ENCODE data around the gene INPP1.

The INPP1 gene

DNA sequence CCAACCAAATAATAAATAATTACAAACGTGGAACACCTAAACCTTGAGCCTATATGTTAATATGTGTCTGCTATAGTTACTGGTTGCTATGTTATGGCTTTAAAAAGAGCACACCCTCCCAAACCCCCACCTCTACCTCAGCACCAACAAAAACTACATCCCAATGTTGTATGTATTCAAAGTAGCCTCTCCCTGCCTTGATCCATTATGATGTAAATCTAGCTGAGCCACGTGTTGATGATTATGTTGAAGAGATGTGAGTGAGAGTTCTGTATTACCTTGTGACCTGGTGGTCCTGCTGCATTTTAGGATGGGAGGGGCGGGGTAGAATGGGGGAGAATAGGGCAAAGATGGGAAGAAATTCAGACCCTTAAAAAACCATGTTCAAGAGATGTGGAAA is 69.6 kb downstream of the INPP1 start:
- no peak overlapping the region for H3K9ac ChIP-seq (ENCODE audit: low read length)
- peaks cover 22% of the 10 kb centered on the region for H3K27me3 ChIP-seq (ENCODE audit: control insufficient read depth, insufficient read depth, low read length)
- H3K4me1 ChIP-seq (ENCODE audit: control insufficient read depth, low read depth, low read length), result peaks cover 18% of the 10 kb centered on the region
- H3K27ac ChIP-seq (ENCODE audit: low read length), result peak overlapping the region; percentile 31
- no peaks in the 10 kb centered on the region for H3K9me3 ChIP-seq (ENCODE audit: control insufficient read depth, low read depth, low read length)
- H3K36me3 ChIP-seq (ENCODE audit: control insufficient read depth, low read depth, low read length), result no peaks in the 10 kb centered on the region
- no peak overlapping the region for H3K4me3 ChIP-seq (ENCODE audit: low read length)

DNA sequence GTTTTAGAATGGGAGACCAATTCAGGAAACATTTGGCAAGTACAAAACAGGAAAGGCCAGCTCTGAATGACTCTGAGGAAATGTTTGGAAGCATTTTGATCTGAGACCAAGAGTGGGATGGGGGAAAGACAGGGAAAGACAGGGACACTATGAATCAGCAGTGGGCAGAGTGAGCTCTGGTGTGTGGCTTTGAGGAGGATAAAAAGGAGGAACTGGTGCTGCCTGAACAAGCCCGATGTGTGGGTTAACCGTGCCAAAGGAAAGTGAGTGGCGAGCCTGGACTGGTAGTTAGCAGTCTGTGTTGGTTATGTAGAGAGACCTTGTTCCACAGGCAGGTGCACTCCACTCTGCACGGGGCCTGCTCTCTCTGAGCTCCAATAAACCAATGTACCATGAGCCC is 70.0 kb downstream of the INPP1 start:
- no peaks in the 10 kb centered on the region for H3K9me3 ChIP-seq (ENCODE audit: control insufficient read depth, low read depth, low read length)
- H3K9ac ChIP-seq (ENCODE audit: low read length), result no peak overlapping the region
- no peaks in the 10 kb centered on the region for H3K36me3 ChIP-seq (ENCODE audit: control insufficient read depth, low read depth, low read length)
- peaks cover 18% of the 10 kb centered on the region for H3K4me1 ChIP-seq (ENCODE audit: control insufficient read depth, low read depth, low read length)
- H3K4me3 ChIP-seq (ENCODE audit: low read length), result no peak overlapping the region
- no peak overlapping the region for H3K27ac ChIP-seq (ENCODE audit: low read length)
- H3K27me3 ChIP-seq (ENCODE audit: control insufficient read depth, insufficient read depth, low read length), result peaks cover 22% of the 10 kb centered on the region

DNA sequence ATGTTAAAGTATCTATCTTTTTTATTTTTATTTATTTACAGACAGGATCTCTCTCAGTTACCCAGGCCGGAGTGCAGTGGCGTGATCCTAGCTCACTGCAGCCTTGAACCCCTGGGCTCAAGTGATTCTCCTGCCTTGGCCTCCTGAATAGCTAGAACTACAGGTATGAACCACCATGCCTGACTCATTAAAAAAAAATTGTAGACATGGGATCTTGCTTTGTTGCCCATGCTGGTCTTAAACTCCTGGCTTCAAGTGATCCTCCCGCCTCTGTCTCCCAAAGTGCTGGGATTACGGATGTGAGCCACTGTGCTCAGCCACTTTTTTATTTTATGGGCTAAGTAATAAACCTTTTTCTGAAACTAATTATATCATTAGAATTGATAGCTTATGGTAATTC is 71.9 kb downstream of the INPP1 start:
- H3K9me3 ChIP-seq (ENCODE audit: control insufficient read depth, low read depth, low read length), result no peaks in the 10 kb centered on the region
- no peaks in the 10 kb centered on the region for H3K36me3 ChIP-seq (ENCODE audit: control insufficient read depth, low read depth, low read length)
- peaks cover 15% of the 10 kb centered on the region for H3K4me1 ChIP-seq (ENCODE audit: control insufficient read depth, low read depth, low read length)
- H3K4me3 ChIP-seq (ENCODE audit: low read length), result no peak overlapping the region
- H3K9ac ChIP-seq (ENCODE audit: low read length), result no peak overlapping the region
- H3K27ac ChIP-seq (ENCODE audit: low read length), result no peak overlapping the region
- peaks cover 5% of the 10 kb centered on the region for H3K27me3 ChIP-seq (ENCODE audit: control insufficient read depth, insufficient read depth, low read length)

DNA sequence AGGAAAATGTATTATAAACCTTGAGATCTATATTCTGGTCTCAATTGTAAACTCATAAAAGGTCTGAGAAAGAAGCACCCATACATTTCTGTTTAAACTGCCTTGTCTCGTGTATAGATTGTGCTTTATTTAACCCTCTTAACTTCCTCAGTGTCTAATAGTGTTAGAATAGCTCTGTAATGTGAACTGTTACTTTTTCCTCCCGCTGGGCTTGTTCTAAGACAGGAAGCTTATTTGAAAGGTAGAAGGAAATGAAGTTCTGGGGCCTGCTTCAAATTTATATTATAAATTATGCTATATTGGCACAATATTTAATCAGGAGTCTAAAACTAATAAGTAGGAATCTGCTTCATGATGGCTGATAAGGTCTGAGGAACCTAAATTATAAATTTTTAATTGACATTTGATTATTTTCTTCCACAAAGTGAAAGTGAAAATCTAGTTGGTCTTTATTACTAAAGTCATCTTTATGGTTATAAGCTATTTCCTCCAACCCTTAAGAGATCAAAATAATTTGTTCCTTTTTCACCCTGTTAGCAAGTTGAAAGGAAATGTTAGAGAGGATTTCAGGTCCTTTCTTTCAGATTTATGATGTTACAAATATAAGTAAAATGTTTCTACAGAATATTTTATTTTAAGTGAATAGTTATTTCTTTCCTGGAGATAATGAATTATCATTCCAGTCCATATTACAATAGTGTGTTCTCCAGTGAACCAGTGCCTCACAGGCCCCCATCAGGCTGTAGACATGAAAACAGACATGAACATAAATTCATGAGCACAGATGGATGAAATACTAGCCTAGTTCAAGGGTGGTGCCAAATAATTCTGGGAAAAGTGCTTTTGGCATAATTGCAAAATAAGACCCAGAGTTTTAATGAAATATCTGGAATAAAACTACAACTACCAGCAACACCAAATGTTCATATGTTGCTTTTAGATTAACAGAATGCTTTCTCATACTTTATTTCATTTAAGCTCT is 72.7 kb downstream of the INPP1 start:
- Histone ChIP-seq H3K27ac (ENCODE audit: low read length) (no peak overlapping the region), H3K4me1 (ENCODE audit: control insufficient read depth, low read depth, low read length) (peaks cover 15% of the 10 kb centered on the region), H3K36me3 (ENCODE audit: control insufficient read depth, low read depth, low read length) (no peaks in the 10 kb centered on the region), H3K27me3 (ENCODE audit: control insufficient read depth, insufficient read depth, low read length) (no peaks in the 10 kb centered on the region), H3K9ac (ENCODE audit: low read length) (no peak overlapping the region), H3K9me3 (ENCODE audit: control insufficient read depth, low read depth, low read length) (no peaks in the 10 kb centered on the region), H3K4me3 (ENCODE audit: low read length) (no peak overlapping the region)

DNA sequence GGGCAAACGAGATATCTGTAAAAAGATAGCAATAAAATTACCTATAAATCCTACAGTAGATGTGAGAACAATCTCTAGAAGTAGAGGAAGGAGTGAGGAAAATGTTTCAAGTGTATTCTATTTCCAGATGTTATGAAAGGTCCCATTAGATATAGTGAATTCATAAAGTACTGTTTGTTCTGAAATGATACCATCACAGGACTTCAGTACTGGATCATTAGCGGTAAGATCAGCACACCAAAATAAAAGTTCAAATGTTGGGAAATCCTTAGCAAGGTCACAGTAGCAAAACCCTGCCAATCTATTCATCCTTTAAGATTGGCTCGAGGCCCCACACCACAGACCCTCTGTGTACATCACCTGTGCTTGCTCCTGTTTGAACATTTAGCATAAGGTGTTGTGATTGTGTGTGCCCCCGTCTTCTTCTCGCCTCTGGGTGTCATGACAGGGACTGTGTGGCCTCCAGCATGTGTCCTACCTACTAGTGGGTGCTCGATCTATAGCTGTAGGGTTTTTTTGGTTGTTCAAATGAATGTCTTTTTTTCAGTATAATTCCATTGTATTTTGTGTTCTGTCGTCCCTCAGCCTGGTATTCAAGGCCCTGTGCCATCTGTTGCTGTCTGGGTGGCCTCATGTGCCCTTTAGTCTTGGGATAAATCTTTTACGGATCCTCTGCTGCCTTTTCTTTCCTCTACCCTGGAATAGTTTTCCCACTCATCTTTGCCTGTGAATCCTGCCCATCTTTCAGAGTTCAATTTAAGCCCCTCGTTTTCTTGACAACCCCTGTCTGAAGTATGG is 73.9 kb downstream of the INPP1 start:
- no peaks in the 10 kb centered on the region for H3K27me3 ChIP-seq (ENCODE audit: control insufficient read depth, insufficient read depth, low read length)
- peaks cover 14% of the 10 kb centered on the region for H3K4me1 ChIP-seq (ENCODE audit: control insufficient read depth, low read depth, low read length)
- H3K36me3 ChIP-seq (ENCODE audit: control insufficient read depth, low read depth, low read length), result no peaks in the 10 kb centered on the region
- H3K9me3 ChIP-seq (ENCODE audit: control insufficient read depth, low read depth, low read length), result no peaks in the 10 kb centered on the region
- H3K4me3 ChIP-seq (ENCODE audit: low read length), result no peak overlapping the region
- H3K27ac ChIP-seq (ENCODE audit: low read length), result no peak overlapping the region
- no peak overlapping the region for H3K9ac ChIP-seq (ENCODE audit: low read length)

- H3K36me3 ChIP-seq (ENCODE audit: control insufficient read depth, low read depth, low read length), result no peaks in the 10 kb centered on the region
Observed at GRCh38 chr2:190418727-190419126, 75.3 kb downstream of the INPP1 start.

GRCh38 chr2:190420801-190421200 is 77.4 kb downstream of the INPP1 start:
- Histone ChIP-seq H3K9ac (ENCODE audit: low read length) (no peak overlapping the region), H3K4me3 (ENCODE audit: low read length) (no peak overlapping the region), H3K27ac (ENCODE audit: low read length) (no peak overlapping the region), H3K9me3 (ENCODE audit: control insufficient read depth, low read depth, low read length) (no peaks in the 10 kb centered on the region), H3K4me1 (ENCODE audit: control insufficient read depth, low read depth, low read length) (no peaks in the 10 kb centered on the region), H3K27me3 (ENCODE audit: control insufficient read depth, insufficient read depth, low read length) (no peaks in the 10 kb centered on the region), H3K36me3 (ENCODE audit: control insufficient read depth, low read depth, low read length) (no peaks in the 10 kb centered on the region)

More at GRCh38 chr2:190418727-190419126, 75.3 kb downstream of the INPP1 start:
- Histone ChIP-seq H3K9me3 (ENCODE audit: control insufficient read depth, low read depth, low read length) (no peaks in the 10 kb centered on the region), H3K9ac (ENCODE audit: low read length) (no peak overlapping the region), H3K27ac (ENCODE audit: low read length) (no peak overlapping the region), H3K4me1 (ENCODE audit: control insufficient read depth, low read depth, low read length) (no peaks in the 10 kb centered on the region), H3K4me3 (ENCODE audit: low read length) (no peak overlapping the region), H3K27me3 (ENCODE audit: control insufficient read depth, insufficient read depth, low read length) (no peaks in the 10 kb centered on the region)
